Measurements from ENCODE around the gene PHRF1. TPM values are rescaled to one million over a fixed set of nuclear protein-coding genes. Genes with fewer than 3 reads are reported as not detected.

Gene PHRF1
- total and polyA plus RNA-seq, 9 of the 15 experiments (the other 6 are each of a cell fraction or from before 2014, with no cell fraction given), result 0.07 to 37.2 (median 7.7) TPM

DNA sequence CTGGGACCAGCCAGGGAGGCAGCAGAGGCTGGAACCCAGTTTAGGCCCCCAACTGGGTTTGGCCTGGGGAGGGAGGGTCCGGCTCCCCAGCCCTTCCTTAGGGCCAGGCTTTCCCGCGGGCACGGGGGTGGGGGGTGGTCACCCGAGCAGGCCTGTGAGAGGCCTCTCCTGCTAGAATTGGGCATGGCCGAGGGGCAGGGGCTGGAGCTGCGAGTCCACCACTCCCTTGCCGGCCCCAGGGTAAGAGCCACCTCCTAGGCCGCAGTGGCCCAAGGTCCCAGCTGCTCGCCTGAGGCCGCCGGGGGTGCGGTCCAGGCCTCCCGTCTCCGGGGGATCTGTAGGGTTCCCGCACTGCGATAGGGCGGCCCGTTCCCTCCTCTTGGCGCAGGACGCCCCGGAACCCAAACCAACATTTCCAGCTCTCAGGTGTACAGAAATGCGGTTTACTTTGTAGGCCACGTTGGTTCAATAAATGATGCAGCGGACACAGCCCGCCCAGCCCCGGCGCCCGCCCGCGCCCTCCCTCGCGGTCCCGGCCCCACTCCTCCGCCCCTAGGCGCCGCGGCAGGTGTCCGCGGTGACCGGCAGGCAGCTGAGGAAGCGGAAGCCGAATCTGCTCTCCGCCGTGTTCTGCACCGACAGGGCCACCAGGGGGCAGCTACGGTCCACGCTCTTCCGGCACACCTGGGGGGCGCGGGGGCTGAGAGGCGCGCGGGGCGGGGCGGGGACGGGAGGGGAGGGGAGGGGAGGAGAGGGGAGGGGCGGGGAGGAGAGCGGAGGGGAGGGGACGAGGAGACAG is 21.6 kb upstream of the PHRF1 start (continued):
- TF ChIP-seq, protein P1, sequence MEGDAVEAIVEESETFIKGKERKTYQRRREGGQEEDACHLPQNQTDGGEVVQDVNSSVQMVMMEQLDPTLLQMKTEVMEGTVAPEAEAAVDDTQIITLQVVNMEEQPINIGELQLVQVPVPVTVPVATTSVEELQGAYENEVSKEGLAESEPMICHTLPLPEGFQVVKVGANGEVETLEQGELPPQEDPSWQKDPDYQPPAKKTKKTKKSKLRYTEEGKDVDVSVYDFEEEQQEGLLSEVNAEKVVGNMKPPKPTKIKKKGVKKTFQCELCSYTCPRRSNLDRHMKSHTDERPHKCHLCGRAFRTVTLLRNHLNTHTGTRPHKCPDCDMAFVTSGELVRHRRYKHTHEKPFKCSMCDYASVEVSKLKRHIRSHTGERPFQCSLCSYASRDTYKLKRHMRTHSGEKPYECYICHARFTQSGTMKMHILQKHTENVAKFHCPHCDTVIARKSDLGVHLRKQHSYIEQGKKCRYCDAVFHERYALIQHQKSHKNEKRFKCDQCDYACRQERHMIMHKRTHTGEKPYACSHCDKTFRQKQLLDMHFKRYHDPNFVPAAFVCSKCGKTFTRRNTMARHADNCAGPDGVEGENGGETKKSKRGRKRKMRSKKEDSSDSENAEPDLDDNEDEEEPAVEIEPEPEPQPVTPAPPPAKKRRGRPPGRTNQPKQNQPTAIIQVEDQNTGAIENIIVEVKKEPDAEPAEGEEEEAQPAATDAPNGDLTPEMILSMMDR (IDR thresholded peaks at IDR 0.05 in 2 of 3, conservative IDR thresholded peaks at IDR 0.05 in 1 of 3; ENCODE audit: insufficient read depth in 2 of 3, low read depth in 1 of 3, low read length in 3 of 3), result peak in 2 of 3 experiments; percentile 62 to 74; a peak in 5 of 6 replicates

DNA sequence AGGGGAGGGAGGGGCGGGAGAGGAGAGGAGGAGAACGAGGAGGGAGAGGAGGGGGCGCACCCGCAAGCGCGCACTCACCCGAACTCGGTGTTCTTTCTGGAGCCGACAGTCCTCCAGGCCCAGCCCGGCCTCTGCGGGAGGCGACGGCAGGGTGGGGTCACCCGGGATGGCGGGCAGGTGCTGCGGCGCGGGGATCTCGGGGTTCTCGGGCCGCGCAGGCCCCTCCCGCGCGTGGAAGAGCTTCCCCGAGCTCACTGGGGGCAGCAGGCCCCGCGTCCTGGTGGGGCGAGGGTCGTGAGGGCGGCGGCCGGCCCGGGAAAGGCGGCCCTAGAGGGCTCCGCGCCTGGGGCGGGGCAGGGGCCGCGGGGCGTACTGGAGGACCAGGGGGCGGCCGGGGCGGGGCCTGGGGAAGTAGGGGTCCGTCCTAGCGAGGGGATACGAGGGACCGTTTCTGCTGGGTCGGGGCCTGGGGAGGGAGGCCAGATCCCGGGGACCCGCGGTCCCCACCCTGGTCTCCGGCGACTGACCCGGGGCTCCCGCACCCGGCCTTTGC is 21.0 kb upstream of the PHRF1 start:
- no peaks in the 10 kb centered on the region for H4K20me1 ChIP-seq (replicated peaks; ENCODE audit: control insufficient read depth, insufficient read depth, low read length)
- BruUV-seq (replicated peaks), result no TSS peak
- no peak for TF ChIP-seq FOXJ2 (tag; IDR thresholded peaks at IDR 0.05)
- no peak for TF ChIP-seq CHD1 (IDR thresholded peaks at IDR 0.05; ENCODE audit: low read length)
- TF ChIP-seq JUND (IDR thresholded peaks at IDR 0.05; ENCODE audit: borderline replicate concordance, low read depth, low read length), result no peak
- TF ChIP-seq JUND (tag; IDR thresholded peaks at IDR 0.05; ENCODE audit: borderline replicate concordance, low read depth, low read length), result no peak
- no peak for TF ChIP-seq ZNF408 (CRISPR knock-in tag; IDR thresholded peaks at IDR 0.05; ENCODE audit: low read depth)
- TF ChIP-seq, protein P2, sequence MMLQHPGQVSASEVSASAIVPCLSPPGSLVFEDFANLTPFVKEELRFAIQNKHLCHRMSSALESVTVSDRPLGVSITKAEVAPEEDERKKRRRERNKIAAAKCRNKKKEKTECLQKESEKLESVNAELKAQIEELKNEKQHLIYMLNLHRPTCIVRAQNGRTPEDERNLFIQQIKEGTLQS (IDR thresholded peaks at IDR 0.05), result no peak
- TF ChIP-seq, protein P2 (CRISPR knock-in tag; conservative IDR thresholded peaks at IDR 0.05), result no peak
- TF ChIP-seq MAFK (IDR thresholded peaks at IDR 0.05; ENCODE audit: low read length), result no peak
- no peak for TF ChIP-seq RHOXF2B (CRISPR knock-in tag; conservative IDR thresholded peaks at IDR 0.05)
- TF ChIP-seq, protein P3, sequence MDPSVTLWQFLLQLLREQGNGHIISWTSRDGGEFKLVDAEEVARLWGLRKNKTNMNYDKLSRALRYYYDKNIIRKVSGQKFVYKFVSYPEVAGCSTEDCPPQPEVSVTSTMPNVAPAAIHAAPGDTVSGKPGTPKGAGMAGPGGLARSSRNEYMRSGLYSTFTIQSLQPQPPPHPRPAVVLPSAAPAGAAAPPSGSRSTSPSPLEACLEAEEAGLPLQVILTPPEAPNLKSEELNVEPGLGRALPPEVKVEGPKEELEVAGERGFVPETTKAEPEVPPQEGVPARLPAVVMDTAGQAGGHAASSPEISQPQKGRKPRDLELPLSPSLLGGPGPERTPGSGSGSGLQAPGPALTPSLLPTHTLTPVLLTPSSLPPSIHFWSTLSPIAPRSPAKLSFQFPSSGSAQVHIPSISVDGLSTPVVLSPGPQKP (CRISPR knock-in tag; IDR thresholded peaks at IDR 0.05), result no peak
- TF ChIP-seq TAF1 (IDR thresholded peaks at IDR 0.05; ENCODE audit: control insufficient read depth, extremely low read depth, insufficient read depth, low read length, severe bottlenecking), result peak; percentile 1
- no peak for TF ChIP-seq MXI1 (IDR thresholded peaks at IDR 0.05; ENCODE audit: low read depth, low read length)
- no peak for TF ChIP-seq POLR2A (conservative IDR thresholded peaks at IDR 0.05)
- TF ChIP-seq MAZ (CRISPR knock-in tag; conservative IDR thresholded peaks at IDR 0.05 in 1 of 2, IDR thresholded peaks at IDR 0.05 in 1 of 2), result no peak; a peak in 1 of 4 replicates

More for the DNA sequence above, 21.0 kb upstream of the PHRF1 start:
- Histone ChIP-seq H2AFZ (ENCODE audit: low read depth, low read length) (no peak overlapping the region), H3K9ac (ENCODE audit: insufficient read depth in 1 of 2, low read depth in 2 of 2, low read length in 2 of 2) (no peak overlapping the region), H3K4me1 (replicated peaks in 1 of 2; ENCODE audit: control insufficient read depth in 2 of 2, insufficient read depth in 2 of 2, low read length in 2 of 2) (peaks cover 27 to 99% of the 10 kb centered on the region in 2 experiments), H3K9me1 (ENCODE audit: control insufficient read depth, insufficient read depth, low read length) (peaks cover 2% of the 10 kb centered on the region), H3K36me3 (ENCODE audit: control insufficient read depth, insufficient read depth, low read length) (no peaks in the 10 kb centered on the region), H3K9me3 (replicated peaks; ENCODE audit: control insufficient read depth, insufficient read depth, low read depth, low read length) (no peaks in the 10 kb centered on the region), H3K79me2 (ENCODE audit: control insufficient read depth, insufficient read depth, low read length) (peaks cover 6% of the 10 kb centered on the region; the same call in 1 of the 3 replicates), H3K4me3 (no peak overlapping the region; the same call in 1 of the 2 replicates), H3K27ac (ENCODE audit: extremely low read depth, low read depth, low read length) (no peak overlapping the region), H3K4me2 (ENCODE audit: insufficient read depth, low read length) (no peak overlapping the region), H3K27me3 (ENCODE audit: control insufficient read depth in 2 of 2, insufficient read depth in 2 of 2, low read length in 2 of 2) (no peaks in the 10 kb centered on the region)
- DNase-seq (ENCODE audit: extremely low read depth in 1 of 4, low spot score in 3 of 4), result no peak
- intact Hi-C loops (cut with micrococcal nuclease) (loop anchor here (10.0 kb wide), 2 partner anchors 59 to 139 kb away; partner anchors contain the start of genes DEAF1, IRF7 and TMEM80), in situ Hi-C loops (cut with MboI) (no loop called here)
- ChIA-PET CTCF (ENCODE audit: low intra/inter-chr PET ratio) (interaction anchor here (1.8 kb wide), 1 partner anchor 173 kb away, joined by 12 read pairs; no protein-coding TSS in a partner anchor), POLR2A (interaction anchor here (0.6 to 1.8 kb wide), 4 partner anchors 14 to 254 kb away, joined by 3 to 5 read pairs (median 4); partner anchors contain the start of gene TALDO1)
- 44% methylated on average over 9 of the region's 57 CpGs for WGBS (ENCODE audit: insufficient coverage, low coverage, missing lambda C conversion rate)
- no peak for ATAC-seq
- FAIRE-seq, result no peak

Data from K562 (cell line).